AG08395 (cell line): ENCODE measurements around the gene CFAP206.
A peak's percentile ranks its signal among the peaks of the same experiment; 100 is the strongest.
"Not testable (repeated sequence)": the region's sequence is repeated elsewhere in the genome, so short reads cannot be mapped to it uniquely, and the experiment has no call there.

Source experiments
- DNase-seq: peaks from one replicate; pipeline ENCODE4 v3.0.0; 2012; ENCODE audit warnings: mixed read lengths, low spot score

The CFAP206 gene

DNA sequence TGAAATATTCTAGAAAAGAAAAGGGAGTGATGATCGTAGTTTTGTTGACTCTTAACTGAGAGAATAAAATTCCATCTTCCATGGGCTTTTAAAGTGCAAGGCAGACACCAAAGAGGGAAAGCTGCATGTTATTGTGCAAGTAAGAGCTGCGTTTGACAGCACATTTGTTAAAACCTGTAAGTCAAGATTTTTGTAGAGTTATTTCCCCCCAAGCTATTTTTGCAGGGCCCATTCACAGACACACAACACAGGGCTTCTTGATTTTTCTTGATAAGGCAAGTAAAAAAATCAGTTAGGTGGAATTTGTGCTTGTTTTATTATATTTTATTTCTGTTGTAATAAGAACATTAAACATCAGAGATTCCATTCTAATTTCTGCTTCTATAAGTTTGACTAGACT, 13.8 kb downstream of the CFAP206 start:
- no peak for DNase-seq

DNA sequence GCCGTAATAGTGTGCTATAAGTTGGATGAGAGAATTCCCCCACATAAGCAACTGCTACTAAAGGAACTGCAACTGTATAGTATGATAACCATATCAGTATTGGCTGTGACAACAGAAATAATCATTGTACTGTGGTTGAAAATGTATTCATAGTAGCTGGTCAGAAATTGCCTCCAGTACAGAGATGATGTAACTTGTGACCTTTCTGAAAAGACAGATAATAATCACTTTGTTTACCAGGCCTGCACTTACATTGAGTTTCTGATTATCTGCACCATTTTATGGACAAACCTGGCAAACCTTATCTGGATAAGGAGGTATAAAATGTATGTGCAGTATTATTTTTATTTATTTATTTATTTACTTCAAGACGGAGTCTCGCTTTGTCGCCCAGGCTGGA, 19.0 kb downstream of the CFAP206 start:
- no peak for DNase-seq

DNA sequence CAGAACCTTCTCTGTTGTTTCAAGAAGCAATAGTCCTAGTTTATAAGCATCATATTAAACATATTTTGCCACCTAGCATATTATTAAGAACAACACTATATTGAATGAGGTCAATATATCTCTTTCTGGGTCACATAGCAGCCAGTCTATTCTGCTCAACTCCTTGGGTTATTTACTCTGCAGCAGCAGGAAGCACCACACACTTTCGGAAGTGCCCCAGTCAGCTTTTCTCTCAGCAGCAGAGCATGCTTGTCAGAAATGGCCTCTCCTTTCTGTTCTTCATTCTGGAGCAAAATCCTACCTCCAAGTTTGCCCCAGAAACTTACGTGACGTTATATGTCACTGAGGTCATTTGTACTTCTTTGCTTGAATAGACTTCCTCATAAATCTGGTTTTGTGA, 22.7 kb downstream of the CFAP206 start:
- DNase-seq = no peak

DNA sequence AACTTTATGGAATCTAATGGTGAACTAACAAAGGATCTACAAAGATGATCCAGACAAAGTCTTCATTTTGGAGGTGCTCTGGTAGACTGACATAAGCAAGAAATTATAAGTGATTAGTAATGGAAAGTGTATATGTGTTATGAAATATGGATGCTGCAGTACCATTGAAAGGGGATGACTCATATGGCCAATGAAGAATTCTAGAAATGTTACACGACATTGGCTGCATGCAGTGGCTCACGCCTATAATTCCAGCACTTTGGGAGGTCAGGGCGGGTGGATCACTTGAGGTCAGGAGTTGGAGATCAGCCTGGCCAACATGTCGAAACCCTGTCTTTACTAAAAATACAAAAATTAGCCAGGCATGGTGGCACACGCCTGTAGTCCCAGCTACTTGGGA, 23.5 kb downstream of the CFAP206 start:
- no peak for DNase-seq

DNA sequence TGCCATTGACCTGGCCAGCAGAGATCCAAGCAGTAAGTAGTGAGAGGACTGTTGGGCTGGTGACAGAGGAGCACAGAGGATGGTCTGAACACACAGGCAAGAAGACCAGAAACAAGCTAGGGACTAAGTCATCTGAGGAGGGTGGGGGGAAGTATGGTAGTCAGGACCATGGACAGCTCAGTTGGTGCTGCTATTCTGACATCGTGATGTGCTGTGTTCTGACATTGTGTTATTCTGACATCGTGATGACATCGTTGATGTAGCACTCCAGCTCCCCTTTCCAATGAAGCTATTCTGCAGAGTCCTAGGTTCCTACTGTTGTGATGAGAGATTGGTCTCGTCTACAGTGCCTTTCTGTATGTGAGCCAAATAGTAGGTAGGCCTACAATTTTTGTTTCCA, 28.7 kb downstream of the CFAP206 start:
- DNase-seq = peak; percentile 64

DNA sequence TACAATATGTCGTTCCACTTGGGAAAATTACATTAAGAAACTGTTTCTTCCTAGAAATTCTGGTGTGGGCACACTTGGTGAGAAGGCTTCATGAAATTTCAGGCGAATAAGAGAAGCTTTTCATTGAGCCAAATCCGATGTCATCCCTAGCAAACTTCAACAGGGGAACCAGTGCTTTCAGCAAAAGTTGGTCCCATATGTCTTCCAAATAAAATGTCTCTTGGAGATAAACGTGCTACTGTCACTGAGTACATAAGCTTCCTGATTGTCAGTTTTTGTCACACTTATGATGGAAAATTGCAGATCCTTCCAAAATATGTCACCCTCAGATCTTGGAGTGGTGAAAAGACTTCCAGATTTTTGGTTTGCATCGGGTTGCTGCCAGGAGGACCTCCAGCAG, 33.9 kb downstream of the CFAP206 start:
- DNase-seq = no peak

DNA sequence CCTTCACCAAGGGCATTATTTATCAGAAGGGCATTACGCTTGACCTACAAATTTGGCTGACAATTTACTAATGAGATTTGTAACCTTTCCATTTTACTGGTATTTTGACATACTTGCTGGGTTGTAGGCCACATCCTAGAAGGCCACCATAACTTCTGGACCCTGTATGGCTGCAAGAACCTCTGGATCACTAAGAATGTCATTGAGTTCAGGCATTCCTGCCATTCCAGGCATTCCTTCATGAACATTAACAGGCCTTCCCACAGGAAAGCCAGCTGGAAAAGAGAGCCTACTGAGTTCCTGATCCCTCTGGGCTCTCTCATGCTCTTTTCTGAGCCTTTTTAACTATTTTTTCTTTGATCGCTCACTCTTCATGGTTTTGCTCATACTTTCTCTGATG, 36.6 kb downstream of the CFAP206 start:
- DNase-seq = no peak

DNA sequence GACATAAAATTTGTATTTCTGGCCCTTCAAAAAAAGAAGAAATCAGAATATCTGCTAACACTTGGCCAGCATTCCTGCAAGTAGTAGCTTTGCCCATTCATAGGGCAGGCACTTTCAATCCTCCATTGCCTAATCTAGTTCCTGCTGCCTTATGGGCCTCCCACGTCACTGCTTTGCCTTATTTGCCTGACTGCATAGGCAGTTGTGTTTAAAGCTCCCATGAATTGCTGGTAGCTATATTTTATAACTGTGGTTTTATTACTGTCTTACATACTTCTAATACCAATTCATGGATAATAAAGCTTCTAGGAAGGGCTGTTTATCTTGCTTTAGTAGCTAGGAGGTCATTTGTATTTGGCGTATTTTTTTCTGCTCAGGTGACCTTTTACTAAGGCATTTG, 57.3 kb downstream of the CFAP206 start:
- no peak for DNase-seq

DNA sequence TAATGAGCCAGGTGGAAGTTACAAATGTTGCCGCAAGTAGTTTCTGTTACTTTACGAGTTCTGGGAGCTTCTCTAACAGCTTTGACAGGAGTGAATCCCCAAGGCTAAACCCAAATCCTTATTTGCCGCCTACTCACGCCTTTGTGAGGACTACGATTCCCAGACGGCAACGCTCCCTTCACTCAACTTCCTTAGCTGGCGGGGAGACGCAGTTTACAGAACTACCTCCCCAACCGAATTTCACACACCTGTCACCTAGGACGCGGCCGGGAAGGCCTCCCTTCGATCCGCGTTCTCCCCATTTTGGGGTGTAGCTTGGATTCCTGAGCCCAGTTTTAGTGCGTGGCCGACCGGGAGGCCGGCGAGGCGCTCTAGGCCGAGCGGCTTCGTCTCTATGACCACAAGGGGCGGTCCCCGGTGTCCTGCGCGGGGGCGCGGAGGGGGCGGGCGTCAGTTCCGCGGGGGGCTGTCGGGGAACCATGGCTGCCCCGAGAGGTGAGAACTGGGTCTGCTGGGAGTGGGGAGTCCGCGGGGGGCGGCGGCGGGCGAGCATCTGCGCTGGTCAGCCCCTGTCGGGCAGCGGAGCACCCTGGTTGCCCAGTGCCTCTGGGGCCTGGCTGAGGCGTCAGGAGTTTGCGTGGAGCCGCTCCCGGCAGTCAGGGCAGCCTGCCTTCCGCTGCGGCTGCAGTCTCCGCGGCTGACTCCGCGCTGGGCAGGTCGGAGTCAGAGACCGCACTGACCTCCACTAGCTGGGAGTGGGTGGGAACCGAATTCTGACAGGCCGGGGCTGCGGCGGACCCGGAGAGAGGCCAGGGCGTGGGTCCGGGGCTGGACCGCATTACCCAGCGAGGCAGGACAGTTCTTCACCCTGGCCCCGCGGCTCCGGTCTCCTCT, 65.0 kb downstream of the CFAP206 start, which contains the start of gene SLC35A1:
Gene SLC35A1, plus strand, starts transcription at position 450 of the 894 bp plus-strand sequence. Its CDS starts 30 bp downstream, at position 480.
- DNase-seq = peak; percentile 91

DNA sequence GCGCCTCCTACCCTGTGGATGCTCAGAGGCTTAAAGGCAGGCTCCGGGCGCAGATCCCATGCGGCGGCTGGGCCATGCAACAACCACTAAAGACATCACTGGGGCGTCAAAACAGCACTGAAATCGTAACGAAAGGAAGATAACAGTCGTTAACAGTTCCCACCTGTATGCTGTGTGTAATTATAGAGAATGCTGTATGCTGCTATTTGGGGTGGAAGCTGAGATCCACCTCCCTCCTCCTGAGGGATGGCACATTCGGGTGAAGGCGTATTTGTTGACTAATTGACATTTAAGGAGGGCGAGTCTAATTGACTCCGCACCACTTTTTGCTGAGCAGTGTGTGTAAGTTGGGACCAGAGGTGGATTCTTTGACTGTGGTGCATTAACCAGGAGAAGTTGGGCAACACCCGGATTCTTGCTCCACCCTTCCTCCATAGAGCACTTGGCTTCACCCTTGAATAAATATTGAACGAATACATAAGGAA, 65.7 kb downstream of the CFAP206 start:
- peak; percentile 45 for DNase-seq

DNA sequence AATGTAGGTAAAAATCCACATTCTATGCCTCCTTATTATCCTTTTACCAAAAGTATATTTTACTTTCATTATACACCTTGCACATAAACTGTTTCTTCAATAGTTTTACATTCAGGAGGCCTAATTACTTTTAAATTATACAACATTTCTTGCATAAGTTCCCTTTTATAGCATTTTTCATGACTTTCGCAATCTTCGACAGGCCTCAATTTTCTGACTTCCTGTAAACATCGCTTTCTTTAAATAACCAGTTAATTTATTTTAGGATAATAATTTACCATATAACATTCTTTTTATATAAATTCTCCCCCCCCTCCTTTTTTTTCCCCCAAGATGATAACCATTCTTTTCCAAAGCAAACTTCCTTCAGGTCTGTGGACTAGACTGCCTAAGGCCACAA, 74.2 kb downstream of the CFAP206 start:
- DNase-seq = no peak

DNA sequence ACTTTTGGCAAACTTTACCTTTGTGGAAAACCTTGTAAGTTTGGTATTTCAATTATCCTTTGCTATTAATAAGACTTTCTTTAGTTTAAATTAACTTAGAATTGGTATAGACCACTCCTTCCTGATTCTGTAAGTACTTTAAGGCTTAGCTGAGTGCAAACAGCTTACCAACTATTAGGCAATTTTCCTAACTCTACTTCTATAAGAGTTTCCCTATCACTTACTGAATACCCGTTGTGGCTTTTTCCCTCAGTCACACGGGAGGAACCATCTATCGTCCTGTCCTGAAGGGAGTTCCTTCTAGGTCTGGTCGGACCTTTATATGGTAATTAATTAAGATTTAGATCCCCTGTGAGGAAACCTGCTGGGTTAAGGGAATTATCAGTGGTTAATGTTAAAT, 74.6 kb downstream of the CFAP206 start:
- no peak for DNase-seq

DNA sequence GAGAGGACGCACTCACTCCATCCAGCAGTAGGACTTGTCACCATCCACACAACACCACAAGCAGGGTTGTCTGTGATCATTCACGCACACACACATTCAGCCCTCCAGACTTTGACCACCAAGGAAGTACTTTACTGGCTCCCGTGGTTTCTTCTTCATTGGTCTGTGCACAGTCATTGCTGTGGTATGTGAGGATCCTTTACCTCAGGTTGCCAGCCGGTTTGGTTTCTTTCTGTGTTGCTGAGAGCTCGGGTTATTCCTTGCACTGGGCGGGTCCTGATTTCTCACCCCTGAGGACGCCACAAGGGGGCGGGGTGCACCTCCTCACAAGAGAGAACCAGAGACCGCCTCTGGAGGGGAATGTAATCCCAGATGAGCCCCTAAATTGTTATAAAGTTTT, 76.2 kb downstream of the CFAP206 start:
- DNase-seq = peak; percentile 29

DNA sequence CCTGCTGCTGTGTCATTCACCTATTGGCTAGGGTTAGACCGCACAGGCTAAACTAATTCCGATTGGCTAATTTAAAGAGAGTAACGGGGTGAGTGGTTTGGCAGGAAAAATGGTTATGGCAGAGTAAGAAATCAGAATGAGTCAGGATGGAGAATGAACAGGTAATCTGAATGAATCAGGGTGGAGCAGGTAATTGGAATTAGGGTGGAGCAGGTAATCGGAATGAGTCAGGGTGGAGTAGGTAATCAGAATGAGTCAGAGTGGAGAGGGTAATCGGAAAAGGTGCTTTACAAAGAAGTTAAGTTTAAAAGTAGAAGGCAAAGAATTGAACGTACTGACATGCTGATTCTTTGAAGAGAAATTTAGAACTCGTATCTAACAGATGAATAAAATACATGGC, 76.7 kb downstream of the CFAP206 start:
- DNase-seq = no peak

DNA sequence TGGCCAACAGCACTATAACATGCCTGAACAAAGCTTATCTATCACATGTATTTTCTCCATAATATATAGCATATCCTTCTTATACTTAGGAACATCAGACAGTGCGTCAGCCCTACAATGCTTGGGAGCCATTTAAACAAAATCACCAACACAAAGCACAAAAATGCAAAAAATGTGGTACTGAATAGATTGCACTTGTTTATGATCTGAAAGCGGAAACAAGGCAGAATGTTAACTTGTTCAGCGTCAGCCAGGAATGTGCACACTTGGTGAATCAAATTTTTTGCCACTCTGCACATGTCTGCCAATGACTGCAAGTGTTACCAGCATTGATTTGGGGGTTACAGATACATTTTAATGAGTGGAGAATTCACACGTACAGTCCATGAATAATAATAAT, 79.8 kb downstream of the CFAP206 start:
- no peak for DNase-seq

DNA sequence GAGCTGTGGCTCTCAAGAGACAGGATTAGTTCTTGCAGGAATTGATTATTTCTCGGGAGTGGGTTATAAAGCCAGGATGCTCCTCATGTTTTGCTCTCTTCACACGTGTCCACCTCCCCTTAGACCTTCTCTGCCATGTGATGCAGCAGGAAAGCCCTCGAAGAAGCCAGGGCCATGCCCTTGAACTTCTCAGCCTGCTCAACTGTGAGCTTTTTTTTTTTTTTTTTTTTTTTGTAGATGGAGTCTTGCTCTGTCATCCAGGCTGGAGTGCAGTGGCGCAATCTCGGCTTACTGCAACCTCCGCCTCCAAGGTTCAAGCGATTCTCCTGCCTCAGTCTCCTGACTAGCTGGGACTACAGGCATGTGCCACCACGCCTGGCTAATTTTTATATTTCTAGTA, 81.6 kb downstream of the CFAP206 start:
- DNase-seq = not testable (repeated sequence)

DNA sequence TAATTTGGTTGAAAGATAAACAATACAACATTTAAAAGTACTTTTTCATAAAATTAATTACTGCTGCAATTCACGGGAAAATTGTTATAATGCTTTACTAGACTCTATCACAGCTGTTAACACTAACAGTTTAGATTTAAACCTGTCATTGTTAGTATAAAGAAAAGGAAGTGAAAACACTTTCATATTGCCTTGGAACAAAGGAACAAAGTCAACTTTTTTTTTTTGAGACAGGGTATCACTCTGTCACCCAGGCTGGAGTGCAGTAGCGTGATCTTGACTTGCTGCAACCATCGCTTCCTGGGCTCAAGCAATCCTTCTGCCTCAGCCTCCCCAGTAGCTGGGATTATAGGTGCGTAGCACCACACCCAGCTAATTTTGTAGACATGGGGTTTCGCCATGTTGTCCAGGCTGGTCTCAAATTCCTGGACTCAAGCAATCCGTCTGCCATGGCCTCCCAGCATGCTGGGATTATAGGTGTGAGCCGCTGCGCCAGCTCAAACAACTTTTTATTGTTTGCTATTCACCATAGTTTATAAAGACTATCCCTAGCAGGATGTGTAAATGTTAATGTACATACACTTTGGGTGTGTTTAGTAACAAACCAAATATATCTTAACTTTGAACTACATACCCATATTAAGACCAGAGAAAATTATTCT, 87.1 kb downstream of the CFAP206 start:
- no peak for DNase-seq

DNA sequence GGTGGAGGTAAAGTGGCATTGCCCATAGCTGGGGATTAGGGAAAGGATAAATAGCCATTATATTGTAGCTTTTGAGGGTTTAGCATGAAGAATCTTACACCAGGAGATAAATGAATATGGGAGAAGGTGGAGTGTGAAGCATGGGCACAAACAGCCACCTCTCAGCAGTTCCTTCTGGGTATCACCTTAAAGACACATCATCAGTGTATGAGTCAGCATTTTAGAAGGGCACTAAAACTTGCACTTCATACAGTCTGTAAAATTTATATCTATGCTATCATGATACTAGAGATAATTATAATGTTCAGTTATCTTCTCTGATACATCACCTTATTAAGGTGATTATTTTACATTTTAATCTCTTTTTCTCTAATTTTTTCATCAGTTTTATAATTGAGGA, 90.3 kb downstream of the CFAP206 start:
- no peak for DNase-seq

DNA sequence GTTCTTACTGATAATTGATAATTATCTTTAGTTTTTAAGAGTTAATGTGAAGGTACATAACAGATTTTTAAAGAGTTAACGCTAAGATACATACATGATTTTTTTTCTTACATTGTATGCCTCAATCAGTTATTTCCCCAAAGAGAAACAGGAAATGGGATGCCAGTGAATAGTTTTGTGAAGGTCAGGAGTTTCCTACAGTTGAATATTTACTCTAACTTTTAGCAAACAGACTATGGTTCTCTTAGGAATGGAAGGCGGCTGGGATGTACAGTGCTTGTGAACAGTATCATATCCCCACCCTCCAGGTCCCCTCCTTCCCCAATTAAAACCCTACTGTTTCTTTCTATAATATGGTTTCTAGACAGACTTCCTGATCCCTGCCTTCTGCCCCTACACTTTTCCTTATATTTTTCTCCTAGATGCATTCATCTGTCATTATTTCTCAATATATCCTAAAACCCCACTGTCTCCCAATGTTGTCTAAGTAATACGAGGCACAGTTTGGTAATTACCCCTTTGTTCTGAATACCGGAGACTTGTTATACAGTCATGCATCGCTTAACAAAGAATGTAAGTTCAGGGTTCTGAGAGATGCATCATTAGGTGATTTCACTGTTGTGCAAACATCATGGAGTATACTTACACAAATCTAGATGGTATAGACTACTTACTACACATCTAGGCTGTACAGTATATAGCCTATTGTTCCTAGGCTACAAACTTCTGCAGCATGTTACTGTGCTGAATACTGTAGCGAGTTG, 94.2 kb downstream of the CFAP206 start:
- DNase-seq = no peak

DNA sequence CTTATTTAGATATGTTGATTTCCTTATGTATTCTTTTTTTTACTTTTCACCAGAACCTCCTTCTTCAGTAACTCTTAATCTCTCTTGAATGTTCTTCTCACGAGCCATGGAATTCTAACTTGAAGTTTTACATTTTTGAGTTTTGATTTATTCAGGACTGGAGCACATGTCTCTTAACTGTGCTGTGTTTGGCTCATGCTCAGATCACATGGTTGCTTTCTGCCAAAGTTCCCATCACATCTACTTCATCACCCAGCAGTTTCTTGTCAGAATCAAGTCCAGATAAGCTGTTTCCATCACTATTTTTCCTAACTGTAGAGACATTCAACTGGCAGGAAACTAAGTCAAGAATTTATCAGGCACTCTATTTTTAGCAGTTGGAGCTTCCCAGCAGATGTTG, 96.7 kb downstream of the CFAP206 start:
- DNase-seq = no peak
